ENCODE measurements around the gene NLRP10.

The NLRP10 gene

DNA sequence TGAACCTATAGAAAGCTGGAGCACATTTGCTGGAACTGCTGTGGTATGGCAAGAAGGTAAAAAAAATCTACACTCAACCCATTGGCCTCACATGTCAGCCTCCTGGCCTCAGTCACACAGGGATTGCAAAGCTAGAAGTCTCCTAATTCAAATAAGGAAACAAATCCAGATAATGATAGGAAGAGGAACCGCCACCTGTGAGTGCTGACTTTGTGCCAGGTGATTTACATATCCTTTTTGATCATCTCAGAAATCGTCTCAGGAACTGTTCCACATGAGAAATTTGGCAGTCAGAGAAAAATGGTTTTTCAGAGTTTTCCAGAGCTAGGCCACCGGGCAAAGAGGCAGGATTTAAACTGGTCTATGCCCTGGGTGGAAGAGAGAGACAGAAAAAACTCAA, 986 bp downstream of the NLRP10 start:
- TF ChIP-seq, protein P1, sequence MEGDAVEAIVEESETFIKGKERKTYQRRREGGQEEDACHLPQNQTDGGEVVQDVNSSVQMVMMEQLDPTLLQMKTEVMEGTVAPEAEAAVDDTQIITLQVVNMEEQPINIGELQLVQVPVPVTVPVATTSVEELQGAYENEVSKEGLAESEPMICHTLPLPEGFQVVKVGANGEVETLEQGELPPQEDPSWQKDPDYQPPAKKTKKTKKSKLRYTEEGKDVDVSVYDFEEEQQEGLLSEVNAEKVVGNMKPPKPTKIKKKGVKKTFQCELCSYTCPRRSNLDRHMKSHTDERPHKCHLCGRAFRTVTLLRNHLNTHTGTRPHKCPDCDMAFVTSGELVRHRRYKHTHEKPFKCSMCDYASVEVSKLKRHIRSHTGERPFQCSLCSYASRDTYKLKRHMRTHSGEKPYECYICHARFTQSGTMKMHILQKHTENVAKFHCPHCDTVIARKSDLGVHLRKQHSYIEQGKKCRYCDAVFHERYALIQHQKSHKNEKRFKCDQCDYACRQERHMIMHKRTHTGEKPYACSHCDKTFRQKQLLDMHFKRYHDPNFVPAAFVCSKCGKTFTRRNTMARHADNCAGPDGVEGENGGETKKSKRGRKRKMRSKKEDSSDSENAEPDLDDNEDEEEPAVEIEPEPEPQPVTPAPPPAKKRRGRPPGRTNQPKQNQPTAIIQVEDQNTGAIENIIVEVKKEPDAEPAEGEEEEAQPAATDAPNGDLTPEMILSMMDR (conservative IDR thresholded peaks at IDR 0.05; ENCODE audit: low read depth, low read length) = no peak
- no peak for DNase-seq (ENCODE audit: low read depth)
- H3K4me3 ChIP-seq (ENCODE audit: low read depth, low read length) = no peak overlapping the region

DNA sequence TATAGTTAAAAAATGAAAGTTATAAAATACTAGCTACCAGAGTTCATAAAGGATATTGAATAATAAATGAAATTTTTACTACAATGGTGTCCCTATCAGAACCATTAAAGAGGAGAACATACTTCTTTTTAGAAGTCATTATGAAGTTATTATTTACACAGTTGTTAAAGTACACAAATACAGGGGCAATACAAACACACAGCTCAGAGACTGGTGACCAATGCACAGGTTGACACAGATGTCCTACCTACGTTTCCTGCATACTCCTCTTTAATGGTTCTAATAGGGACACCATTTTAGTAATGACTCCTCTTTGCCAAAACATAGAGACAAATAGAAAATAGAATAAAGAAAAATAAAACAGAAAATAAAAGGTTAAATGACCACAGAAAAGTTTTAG, 10.1 kb downstream of the NLRP10 start:
- H3K4me3 ChIP-seq (ENCODE audit: low read depth, low read length) = no peak overlapping the region
- TF ChIP-seq, protein P1 (conservative IDR thresholded peaks at IDR 0.05; ENCODE audit: low read depth, low read length) = no peak
- no peak for DNase-seq (ENCODE audit: low read depth)

DNA sequence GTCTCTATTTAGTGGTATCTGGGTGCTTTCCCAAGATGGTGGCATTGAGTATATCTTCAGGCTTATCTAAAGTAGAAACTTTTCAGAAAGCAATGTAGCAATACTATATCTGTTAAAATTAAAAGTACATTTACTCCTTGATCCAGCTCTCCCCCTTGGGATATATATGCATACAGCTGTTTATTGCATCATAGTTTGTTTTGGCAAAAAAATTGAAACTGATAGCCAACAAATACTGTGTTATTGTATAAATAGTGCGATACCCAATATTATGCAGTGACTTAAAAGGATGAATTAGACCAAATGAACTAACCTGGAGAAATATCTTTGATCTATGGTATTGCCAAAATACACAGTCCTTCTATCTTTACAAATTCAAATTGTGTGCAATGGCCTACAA, 15.3 kb downstream of the NLRP10 start:
- no peak for DNase-seq (ENCODE audit: low read depth)
- H3K4me3 ChIP-seq (ENCODE audit: low read depth, low read length) = no peak overlapping the region
- TF ChIP-seq, protein P1 (conservative IDR thresholded peaks at IDR 0.05; ENCODE audit: low read depth, low read length) = no peak

DNA sequence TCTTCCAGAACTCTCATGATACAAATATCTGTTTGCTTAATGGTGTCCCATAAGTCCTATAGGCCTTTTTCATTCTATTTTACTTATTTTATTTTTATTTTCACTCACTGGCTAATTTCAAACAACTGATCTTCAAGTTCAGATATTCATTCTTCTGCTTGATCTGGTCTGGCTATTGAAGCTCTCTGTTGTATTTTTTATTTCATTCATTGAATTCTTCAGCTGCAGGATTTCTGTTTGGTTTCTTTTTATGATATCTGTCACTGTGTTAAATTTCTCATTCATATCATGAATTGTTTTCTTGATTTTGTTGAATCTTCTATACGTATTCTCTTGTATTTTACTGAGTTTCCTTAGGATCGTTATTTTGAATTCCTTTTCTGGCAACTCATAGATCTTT, 21.1 kb downstream of the NLRP10 start:
- TF ChIP-seq, protein P1 (conservative IDR thresholded peaks at IDR 0.05; ENCODE audit: low read depth, low read length) = no peak
- no peak for DNase-seq (ENCODE audit: low read depth)
- no peak overlapping the region for H3K4me3 ChIP-seq (ENCODE audit: low read depth, low read length)

DNA sequence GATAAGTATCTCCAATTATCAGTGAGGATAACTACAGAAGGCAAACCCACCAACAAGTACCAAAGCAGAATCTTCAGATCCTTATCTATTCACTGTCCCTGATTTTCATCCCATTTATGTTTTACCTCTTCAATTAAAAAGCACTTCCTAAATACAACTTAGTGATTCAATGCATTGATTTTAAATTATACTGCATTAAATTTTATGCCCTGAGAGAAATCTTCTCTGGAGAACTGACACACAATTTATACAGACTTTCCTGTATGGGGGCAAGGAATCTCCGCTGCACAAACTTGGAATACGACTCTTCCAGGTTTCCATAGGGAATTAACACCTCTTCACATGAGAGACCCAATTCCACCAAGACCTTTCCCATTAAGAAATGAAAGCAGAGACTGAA, 23.6 kb downstream of the NLRP10 start, which contains the start of gene OR10A3:
OR10A3 (minus strand) TSS at position 101 of the 400 bp plus-strand sequence. CDS start 2,188 bp downstream, outside the sequence.
- TF ChIP-seq, protein P1 (conservative IDR thresholded peaks at IDR 0.05; ENCODE audit: low read depth, low read length) = no peak
- no peak for DNase-seq (ENCODE audit: low read depth)
- H3K4me3 ChIP-seq (ENCODE audit: low read depth, low read length) = no peak within 1 kb of the TSS

DNA sequence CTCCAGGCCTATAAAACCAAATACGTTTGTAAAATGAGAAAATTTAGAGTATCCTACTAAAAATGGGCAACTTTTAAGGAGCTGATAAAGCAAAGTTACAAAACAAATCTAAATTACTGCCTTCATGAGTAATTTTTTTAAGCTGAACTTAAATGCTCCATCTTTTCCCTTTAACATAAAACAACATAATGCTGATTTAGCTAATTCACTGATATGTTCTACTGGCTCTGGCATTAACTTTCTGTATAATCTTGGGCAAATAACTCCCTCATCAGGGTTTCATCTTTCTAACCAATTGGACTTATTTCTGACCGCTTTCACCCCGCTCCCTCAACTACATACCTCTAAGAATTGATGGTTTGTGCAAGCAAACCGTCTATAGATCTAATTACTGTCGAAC, 24.1 kb downstream of the NLRP10 start:
- TF ChIP-seq, protein P1 (conservative IDR thresholded peaks at IDR 0.05; ENCODE audit: low read depth, low read length) = no peak
- no peak for DNase-seq (ENCODE audit: low read depth)
- H3K4me3 ChIP-seq (ENCODE audit: low read depth, low read length) = no peak overlapping the region

DNA sequence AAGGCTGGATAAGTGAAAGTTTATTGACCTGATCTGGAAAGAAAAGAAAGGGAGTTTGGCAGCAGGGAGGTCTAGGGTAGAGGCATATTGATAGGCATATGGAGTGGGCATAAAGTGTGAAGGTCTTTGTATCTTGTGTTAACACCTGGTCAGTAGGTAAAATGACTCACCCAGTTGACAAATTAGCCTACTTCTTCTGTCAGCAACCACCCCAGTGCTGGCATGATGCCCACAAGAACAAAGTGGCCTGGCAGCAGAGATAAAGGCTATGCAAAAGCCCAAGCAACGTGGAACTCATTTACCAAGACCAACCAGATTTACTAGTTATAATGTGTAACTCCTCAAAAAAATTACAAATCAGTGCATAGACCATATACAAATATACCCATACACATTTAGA, 28.6 kb downstream of the NLRP10 start:
- TF ChIP-seq, protein P1 (conservative IDR thresholded peaks at IDR 0.05; ENCODE audit: low read depth, low read length) = no peak

More for the DNA sequence above, 28.6 kb downstream of the NLRP10 start:
- no peak for DNase-seq (ENCODE audit: low read depth)
- H3K4me3 ChIP-seq (ENCODE audit: low read depth, low read length) = no peak overlapping the region

All from choroid plexus epithelial cell (primary cell).